GM19193 (cell line): Measurements from ENCODE around the gene SLF1.

Source experiments
- POLR2A ChIP-seq: IDR thresholded peaks from 4 replicates; pipeline ENCODE4 v1.6.1; 2011; ENCODE audit not compliant: insufficient read depth, insufficient read length; ENCODE audit errors: extremely low read depth

SLF1 gene

DNA sequence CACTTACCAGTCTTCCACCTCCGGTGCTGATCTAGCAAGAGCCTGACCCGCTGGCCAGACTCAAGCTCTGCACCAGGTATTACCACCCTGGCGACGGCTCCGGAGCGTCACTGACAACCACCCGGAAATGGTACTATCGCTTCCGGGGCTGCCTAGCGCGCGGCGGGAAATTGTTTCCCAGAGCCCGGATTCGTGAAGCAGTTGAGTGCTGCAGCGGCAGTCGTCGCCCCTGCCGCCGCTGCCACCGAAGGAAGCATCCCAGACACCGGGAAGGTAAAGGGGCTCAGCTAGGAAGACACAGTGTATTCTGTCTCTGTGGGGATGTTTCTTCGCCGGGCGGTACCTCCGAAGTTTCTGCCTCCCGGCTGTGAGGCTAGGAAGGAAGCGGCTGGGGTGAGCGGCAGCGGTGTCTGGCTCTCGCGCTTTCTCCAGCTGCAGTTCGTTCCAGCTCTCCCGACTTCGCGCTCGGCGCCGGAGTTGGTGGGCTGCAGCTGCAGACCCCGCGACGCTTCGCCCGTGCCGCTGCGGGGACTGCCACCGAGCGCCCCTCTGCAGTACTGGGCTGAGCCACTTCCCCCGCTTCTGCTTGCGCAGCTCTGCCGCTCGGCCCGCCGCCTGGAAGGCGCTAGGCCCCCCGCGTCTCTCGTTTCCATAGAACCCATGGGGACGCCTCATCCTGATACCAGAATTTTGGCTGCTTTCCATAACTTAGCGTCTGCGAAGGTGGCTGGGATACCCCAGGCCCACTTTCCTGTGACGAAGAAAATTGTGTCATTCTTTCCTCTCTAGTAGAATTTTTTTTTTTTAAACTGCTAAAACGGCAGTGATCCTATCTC, at the start of gene SLF1, which contains the start of gene KIAA0825:
Gene SLF1, plus strand, starts transcription at position 177 of the 836 bp plus-strand sequence. CDS start 10,142 bp downstream, outside the sequence.
Gene KIAA0825, minus strand, starts transcription at position 112 of the 836 bp plus-strand sequence. CDS start 81,478 bp downstream, outside the sequence.
- peak; percentile 75 for TF ChIP-seq POLR2A

DNA sequence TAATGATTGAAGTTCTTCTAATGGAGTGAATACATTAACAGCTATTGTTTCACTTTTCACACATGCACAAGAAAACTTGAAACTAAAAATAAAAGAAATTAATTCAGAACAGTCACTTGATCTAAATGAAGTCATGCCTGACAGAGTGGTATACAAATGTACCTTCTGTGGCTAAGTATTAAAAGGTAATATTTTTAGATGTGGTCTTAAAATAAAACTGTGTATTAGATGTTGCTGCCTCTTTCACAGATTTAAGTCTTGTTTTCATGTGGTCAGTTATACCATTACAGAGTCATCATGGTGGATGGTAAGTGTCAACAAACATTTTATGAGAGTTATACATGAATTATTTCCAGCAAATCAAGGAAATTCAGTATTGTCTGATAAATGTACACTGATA, 47.1 kb upstream of the SLF1 start:
- TF ChIP-seq POLR2A, result no peak

DNA sequence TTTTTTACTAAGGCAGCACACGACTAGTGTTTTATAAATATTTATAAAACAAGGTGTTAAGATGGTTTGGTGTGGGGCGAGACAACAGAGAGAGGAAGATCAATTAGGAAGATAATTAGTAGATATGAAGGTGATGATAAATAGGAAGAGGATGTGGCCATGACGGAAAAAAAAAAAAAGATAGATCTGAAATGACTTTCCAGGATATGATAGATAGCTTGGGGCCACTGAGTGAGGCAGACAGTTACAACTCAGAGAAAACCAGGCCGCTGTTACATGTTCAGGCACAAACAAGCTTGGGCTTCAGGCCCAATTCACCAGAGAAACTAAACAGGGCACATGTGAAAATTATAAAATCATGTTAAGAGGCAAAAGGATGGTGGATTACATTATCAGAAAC, 43.3 kb upstream of the SLF1 start:
- TF ChIP-seq POLR2A, result no peak

DNA sequence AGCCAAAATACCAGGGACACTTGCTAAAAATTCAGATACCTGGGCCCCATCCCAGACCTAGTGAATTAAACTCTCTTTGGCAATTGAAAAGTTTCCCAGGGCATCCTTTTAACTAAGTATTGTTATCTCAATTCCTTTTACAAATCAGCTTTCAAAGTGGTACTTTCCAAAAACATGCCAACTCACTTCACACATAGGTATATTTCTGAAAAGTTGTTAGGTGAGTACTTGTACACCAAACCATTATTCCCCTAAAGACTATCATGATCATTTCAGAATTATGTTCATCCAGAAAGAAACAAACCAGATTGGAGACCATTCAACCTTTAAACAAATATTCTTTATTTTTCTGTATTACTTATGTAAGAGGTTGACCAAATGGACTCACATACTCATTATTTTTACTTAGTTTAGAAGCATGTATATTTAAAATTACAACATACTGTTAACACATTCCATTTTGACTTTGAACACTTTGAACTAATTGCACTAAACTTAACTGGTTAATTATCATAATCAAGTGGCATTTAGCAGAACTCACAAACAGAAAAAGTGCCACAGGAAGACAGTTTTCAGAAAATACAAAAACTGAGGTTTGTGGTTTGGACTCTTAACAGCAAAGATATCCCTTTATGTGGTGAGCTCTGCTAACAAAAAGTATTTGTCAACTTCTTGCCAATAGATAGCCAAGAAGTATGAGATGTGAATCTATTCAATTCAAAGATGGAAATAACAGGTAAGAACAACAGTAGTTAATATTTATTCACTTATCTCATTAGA, 40.8 kb upstream of the SLF1 start:
- TF ChIP-seq POLR2A, result no peak

DNA sequence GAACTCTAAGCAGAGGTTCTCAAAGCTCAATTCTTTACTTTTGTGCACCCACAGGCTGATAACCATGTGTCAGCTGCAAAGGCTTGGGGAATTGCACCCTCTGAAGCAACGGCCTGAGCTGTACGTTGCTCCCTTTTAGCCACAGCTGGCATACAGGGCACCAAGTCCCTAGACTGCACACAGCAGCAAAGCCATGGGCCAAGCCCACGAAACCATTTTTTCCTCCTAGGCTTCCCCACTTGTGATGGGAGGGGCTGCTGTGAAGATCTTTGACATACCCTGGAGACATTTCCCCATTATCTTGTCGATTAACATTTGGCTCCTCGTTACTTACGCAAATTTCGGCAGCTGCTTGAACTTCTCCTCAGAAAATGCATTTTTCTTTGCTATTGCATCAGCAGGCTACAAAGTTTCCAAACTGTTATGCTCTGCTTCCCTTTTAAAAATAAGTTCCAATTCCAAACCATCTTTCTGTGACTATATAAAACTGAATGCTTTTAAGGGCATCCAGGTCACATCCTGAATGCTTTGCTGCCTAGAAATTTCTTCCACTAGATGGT, 23.1 kb upstream of the SLF1 start:
- TF ChIP-seq POLR2A, result no peak

DNA sequence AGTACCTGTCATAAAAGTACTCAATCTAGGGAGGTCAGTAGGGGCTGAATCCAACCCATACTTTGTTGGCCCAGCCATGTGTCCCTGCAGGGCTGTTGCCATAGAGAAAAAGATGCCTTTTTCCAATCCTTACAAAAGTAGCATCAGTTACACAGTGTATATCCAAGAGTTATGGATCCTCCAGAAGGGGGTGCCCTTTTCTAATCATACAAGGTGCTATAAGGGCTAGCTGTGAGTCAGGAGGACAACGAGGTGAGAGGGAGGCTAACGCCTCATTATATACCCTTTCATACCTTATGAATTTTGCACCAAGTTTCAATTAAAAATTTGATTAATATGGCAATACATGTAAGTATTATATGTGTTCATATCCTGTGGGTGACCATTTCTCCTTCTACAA, 4.9 kb upstream of the SLF1 start:
- no peak for TF ChIP-seq POLR2A

DNA sequence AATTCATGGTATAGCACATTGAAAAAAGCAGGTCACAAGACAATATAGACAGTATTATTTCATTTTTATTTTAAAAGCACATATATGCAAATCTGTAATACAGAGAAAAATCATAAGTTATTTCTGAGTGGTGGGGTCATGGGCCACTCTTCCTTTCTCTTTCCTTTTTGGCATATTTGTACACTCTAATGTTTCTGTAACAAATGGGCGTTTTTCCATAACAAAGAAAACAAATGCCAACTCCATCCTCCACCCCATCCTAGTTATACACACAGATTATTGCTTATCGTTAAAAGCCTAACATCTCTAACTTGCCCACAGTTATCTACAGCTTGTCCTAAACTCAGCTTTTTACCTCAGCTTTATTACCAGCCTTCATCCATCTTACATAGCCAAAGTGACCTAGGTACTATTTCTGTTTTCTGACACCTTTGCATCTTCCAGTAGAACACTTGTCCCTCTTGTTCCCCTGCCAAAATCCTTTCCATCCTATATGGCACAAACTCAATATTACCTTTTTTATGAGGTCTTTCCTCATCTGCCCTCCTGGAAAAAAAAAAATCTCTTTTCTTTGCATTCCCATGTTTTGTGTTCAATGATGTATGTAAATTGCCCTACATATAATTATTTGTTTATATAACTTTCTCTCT, 4.2 kb upstream of the SLF1 start:
- TF ChIP-seq POLR2A, result no peak

DNA sequence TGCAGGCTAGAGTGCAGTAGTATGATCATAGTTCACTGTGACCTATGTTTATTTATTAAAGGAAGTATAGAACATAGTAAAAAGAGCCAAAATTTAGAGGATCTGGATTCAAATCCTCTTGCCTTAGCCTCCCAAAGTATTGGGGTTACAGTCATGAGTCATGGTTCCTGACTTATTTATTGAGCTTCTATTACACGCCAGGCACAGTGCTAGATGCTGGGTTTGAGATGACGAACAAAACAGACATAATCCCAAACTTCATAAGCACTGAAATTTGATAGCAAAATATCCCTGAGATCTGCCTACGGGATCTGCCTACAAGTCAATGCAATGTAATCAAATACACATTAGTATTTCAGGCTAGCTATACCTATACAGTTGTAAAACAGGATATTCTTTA, 2.6 kb upstream of the SLF1 start:
- no peak for TF ChIP-seq POLR2A

DNA sequence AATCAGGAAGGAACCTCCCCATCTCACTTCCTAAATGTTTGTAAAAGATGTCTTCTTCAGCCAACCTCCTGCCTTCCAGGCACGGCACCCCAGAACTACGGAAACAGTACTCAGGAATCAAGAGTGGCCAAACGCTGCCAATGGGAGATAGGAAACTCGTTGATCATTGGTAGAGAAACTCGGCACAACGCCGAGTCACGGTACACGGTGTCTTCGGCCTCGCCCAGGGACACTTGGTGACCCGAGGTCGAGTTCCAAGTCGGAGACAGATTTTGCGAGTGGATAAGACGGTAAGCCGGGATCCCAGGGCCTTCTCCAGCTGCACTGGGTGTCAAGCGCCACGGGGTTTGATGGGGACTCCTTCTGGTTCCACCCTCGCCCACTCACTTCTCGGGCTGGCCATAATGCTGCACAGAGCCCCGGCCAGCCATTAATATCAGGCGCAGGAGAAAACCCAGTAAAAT, 408 bp upstream of the SLF1 start:
- no peak for TF ChIP-seq POLR2A

DNA sequence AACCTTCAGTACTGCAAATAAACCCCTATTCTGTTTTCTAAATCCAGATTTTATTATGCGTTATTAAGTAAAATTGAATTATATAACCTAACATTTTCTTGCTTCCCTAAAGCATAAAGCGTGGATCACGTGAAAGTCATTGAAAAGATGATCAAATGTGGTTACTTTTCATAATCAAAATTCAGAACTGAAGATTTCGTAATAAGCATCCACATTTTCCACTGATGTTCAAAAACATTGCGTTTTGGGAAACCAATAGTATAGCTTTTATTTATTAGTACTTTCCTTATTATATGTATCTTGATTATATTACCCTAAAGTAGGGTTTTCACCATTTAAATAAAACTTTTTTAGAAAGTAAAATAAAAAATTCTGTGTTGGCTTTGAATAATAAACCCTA, 1.8 kb downstream of the SLF1 start:
- TF ChIP-seq POLR2A, result no peak

DNA sequence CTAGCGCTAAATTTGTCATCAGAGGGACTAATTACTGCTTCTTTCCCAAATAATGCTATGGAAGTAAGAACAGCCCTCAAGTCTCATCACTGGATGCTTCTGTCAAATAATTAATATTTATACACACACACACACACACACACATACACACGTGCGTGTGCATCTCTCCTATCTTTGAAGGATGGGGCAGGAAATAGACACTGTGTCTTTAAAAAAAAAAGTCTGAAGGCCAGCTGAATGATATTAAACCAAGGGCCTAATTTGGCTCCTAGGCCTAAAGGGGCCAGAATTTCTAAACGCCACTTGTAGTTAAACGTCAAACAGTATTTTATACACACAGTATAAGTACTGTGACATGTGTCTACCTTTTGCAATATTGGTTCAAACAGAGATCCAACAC, 3.3 kb downstream of the SLF1 start:
- no peak for TF ChIP-seq POLR2A

DNA sequence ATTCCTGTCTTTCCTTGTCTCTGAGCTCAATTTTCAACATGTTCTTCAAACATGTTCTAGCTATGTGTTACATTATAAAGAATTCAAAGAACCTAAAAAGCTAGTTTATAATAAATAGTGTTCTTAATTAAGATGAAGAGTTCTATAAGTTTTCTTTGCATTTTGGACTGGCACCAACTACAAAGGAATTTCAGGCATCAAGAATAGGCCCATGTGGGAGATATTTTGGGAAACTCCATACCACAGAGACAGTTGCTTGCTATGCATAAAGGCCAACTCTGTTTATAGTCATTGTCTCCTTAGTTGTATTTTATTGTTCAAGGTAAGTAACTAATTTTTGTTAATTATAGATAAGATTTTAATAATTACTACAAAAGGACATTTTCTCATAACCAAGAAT, 4.5 kb downstream of the SLF1 start:
- TF ChIP-seq POLR2A, result no peak

DNA sequence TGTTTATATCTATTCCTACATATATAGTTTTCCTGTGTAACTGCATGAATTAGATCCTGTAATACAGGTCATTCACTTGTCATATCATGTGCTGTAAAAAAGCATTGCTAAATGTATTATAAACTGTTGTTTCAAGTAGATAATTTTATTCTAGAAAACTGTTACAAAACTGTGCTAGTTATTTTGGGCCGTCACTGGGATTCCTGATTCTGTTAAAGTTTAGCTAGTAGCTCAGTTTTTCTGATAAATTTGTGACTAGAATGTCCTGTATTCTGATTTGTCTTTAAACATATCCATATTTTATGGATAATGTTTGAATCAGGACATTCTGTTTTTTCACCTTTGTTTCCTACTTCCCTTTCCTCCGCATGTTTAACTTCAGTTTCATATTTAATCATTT, 5.4 kb downstream of the SLF1 start:
- no peak for TF ChIP-seq POLR2A

DNA sequence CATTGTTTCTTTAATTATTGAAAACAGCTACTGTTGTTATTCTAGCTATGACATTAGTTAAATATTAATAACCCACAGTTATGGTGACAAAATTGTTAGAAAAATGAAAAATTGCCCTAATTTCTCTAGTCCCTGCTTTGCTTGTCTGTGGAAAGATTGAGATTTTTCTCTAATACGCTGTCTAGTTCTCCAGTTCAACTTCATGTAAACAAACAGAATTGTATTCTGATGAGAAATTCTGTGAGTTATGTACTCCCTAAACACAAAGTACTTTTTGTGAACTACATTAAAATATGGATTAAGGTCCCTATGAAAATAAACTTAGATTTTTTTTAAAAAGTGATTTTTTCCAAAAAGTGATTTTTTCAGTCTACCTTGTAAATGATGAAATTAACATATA, 8.7 kb downstream of the SLF1 start:
- TF ChIP-seq POLR2A, result no peak

DNA sequence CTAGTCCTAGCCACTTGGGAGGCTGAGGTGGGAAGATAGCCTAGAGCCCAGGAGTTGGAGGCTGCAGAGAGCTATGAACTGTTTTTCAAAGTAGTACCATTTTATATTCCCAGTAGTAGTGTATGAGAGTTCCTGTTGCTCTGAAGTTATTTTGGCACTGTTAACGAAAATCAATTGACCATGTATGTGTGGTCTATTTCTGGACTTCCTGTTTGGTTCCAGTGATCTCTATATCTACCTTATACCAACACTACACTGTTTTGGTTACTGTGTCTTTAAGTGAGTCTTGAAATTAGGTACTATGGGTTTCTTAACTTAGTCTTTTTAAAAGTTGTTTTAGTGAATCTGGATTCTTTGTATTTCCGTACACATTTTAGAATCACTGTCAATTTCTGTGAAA, 13.6 kb downstream of the SLF1 start:
- no peak for TF ChIP-seq POLR2A

DNA sequence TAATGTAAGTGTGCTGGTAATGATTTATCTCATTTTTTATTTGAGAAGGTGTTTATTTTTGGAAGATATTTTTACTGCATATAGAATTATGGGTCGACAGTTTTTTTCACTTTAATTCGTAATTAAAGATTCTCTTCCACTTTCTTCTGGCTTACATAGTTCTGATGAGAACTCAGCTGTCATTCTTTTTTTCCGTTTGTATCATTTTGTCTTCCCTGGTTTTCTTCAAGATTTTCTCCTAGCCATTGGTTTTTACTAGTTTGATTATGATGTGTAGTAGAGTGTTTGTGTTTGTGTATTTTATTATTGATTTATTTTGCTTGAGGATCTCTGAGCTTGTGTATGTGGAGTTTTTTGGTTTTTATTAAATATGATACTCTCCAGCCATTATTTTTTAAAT, 21.7 kb downstream of the SLF1 start:
- TF ChIP-seq POLR2A, result no peak

DNA sequence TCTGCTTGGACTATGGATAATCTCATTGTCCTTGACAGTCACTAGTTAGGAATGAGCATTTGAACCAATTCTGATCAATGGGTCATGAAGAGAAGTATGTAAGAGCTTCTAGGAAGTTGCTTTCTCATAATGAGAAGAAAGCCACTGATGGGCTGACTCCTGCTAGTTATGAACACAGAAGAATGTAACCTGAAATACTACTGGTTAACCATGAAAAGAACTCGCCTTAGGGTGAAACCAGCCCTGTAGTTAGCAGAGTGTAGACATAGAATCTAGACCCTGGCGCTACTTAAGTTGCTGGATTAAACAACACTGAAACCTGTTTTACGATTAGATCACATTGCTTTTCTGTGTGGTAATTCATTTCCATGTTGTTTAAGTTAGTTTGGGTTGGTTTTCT, 26.6 kb downstream of the SLF1 start:
- TF ChIP-seq POLR2A, result no peak
